ENCODE measurements around the gene TACC2. TPM values are rescaled to one million over a fixed set of nuclear protein-coding genes. Genes with fewer than 3 reads are reported as not detected.

Gene TACC2
- total RNA-seq, 1 experiment from 2014 or later = 89.0 TPM

GRCh38 chr10:122216047-122216446 is 227.1 kb downstream of the TACC2 start:
- ChIA-PET POLR2A (interaction anchor here (0.6 kb wide), 1 partner anchor 361 kb away, joined by 3 read pairs; no protein-coding TSS in a partner anchor), CTCF (interaction anchor here (1.2 kb wide), 1 partner anchor 68 kb away, joined by 3 read pairs; no protein-coding TSS in a partner anchor)
- H3K4me3 Mint-ChIP-seq (ENCODE audit: unreplicated experiment) = no peak overlapping the region
- DNase-seq (ENCODE audit: unreplicated experiment) = no peak
- H3K36me3 Mint-ChIP-seq (ENCODE audit: insufficient read depth, unreplicated experiment) = peaks cover 98% of the 10 kb centered on the region
- no peaks in the 10 kb centered on the region for H3K9me3 Mint-ChIP-seq (ENCODE audit: unreplicated experiment)
- H3K27me3 Mint-ChIP-seq (ENCODE audit: insufficient read depth, unreplicated experiment) = no peaks in the 10 kb centered on the region
- intact Hi-C loops (cut with micrococcal nuclease) = no loop called here
- no TSS peak for BruUV-seq (replicated peaks)
- TF ChIP-seq CTCF (IDR thresholded peaks at IDR 0.05; ENCODE audit: unreplicated experiment) = no peak
- H3K4me1 Mint-ChIP-seq (ENCODE audit: insufficient read depth, unreplicated experiment) = no peaks in the 10 kb centered on the region
- H3K27ac Mint-ChIP-seq (ENCODE audit: low read depth, unreplicated experiment) = no peak overlapping the region

- Mint-ChIP-seq H3K27ac (ENCODE audit: low read depth, unreplicated experiment) (no peak overlapping the region), H3K27me3 (ENCODE audit: insufficient read depth, unreplicated experiment) (no peaks in the 10 kb centered on the region), H3K36me3 (ENCODE audit: insufficient read depth, unreplicated experiment) (peaks cover 97% of the 10 kb centered on the region), H3K4me1 (ENCODE audit: insufficient read depth, unreplicated experiment) (no peaks in the 10 kb centered on the region), H3K4me3 (ENCODE audit: unreplicated experiment) (no peak overlapping the region), H3K9me3 (ENCODE audit: unreplicated experiment) (no peaks in the 10 kb centered on the region)
- intact Hi-C loops (cut with micrococcal nuclease) = no loop called here
- TF ChIP-seq CTCF (IDR thresholded peaks at IDR 0.05; ENCODE audit: unreplicated experiment) = no peak
- BruUV-seq (replicated peaks) = no TSS peak
- ChIA-PET CTCF (interaction anchor here (0.6 kb wide), 1 partner anchor 51 kb away, joined by 3 read pairs; the partner anchor contains the start of gene BTBD16), POLR2A (interaction anchor here (0.5 kb wide), 1 partner anchor 60 kb away, joined by 3 read pairs; no protein-coding TSS in a partner anchor)
- DNase-seq (ENCODE audit: unreplicated experiment) = no peak
Measured at GRCh38 chr10:122219340-122219739, 230.4 kb downstream of the TACC2 start.

- DNase-seq (ENCODE audit: unreplicated experiment) = no peak
- H3K4me1 Mint-ChIP-seq (ENCODE audit: insufficient read depth, unreplicated experiment) = no peaks in the 10 kb centered on the region
- ChIA-PET POLR2A (no interaction called here), CTCF (interaction anchor here (0.6 to 1.9 kb wide), 2 partner anchors 47 to 563 kb away, joined by 3 to 8 read pairs; no protein-coding TSS in a partner anchor)
- no peak overlapping the region for H3K27ac Mint-ChIP-seq (ENCODE audit: low read depth, unreplicated experiment)
- no TSS peak for BruUV-seq (replicated peaks)
- intact Hi-C loops (cut with micrococcal nuclease) = no loop called here
- no peak overlapping the region for H3K4me3 Mint-ChIP-seq (ENCODE audit: unreplicated experiment)
- H3K36me3 Mint-ChIP-seq (ENCODE audit: insufficient read depth, unreplicated experiment) = peaks cover 99% of the 10 kb centered on the region
- H3K9me3 Mint-ChIP-seq (ENCODE audit: unreplicated experiment) = no peaks in the 10 kb centered on the region
- no peak for TF ChIP-seq CTCF (IDR thresholded peaks at IDR 0.05; ENCODE audit: unreplicated experiment)
- H3K27me3 Mint-ChIP-seq (ENCODE audit: insufficient read depth, unreplicated experiment) = no peaks in the 10 kb centered on the region
Measured at GRCh38 chr10:122220736-122221135, 231.8 kb downstream of the TACC2 start.

- no peaks in the 10 kb centered on the region for H3K27me3 Mint-ChIP-seq (ENCODE audit: insufficient read depth, unreplicated experiment)
- no TSS peak for BruUV-seq (replicated peaks)
- ChIA-PET POLR2A (no interaction called here), CTCF (interaction anchor here (1.9 kb wide), 1 partner anchor 46 kb away, joined by 8 read pairs; no protein-coding TSS in a partner anchor)
- H3K27ac Mint-ChIP-seq (ENCODE audit: low read depth, unreplicated experiment) = no peak overlapping the region
- H3K36me3 Mint-ChIP-seq (ENCODE audit: insufficient read depth, unreplicated experiment) = peaks cover 99% of the 10 kb centered on the region
- H3K4me3 Mint-ChIP-seq (ENCODE audit: unreplicated experiment) = no peak overlapping the region
- no peak for TF ChIP-seq CTCF (IDR thresholded peaks at IDR 0.05; ENCODE audit: unreplicated experiment)
- intact Hi-C loops (cut with micrococcal nuclease) = no loop called here
- no peaks in the 10 kb centered on the region for H3K9me3 Mint-ChIP-seq (ENCODE audit: unreplicated experiment)
- no peaks in the 10 kb centered on the region for H3K4me1 Mint-ChIP-seq (ENCODE audit: insufficient read depth, unreplicated experiment)
- no peak for DNase-seq (ENCODE audit: unreplicated experiment)
Measured at GRCh38 chr10:122221958-122222357, 233.0 kb downstream of the TACC2 start.

All from MCF 10A (cell line).